ENCODE measurements around the gene ARL15.

DNA sequence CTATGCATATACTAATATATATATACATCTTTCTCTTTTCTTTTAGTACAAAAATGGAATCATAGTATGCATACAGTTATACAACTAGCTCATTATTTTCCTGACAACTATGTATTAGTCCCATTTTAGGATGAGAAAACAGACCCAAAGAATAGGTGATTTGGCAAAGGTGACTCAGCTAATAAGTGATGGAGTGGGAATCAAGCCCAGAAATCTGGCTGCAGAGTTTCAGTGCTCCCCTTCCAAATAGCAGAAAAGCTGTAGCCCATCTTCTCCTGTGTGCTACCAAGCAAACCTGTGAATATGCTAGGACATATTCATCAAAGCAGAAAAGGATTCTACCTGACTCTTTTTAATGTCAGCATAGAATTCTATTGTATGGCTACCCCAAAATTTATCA is 114.7 kb downstream of the ARL15 start:
- TF ChIP-seq POLR2A (IDR thresholded peaks at IDR 0.05) = no peak
- TF ChIP-seq, protein P1, sequence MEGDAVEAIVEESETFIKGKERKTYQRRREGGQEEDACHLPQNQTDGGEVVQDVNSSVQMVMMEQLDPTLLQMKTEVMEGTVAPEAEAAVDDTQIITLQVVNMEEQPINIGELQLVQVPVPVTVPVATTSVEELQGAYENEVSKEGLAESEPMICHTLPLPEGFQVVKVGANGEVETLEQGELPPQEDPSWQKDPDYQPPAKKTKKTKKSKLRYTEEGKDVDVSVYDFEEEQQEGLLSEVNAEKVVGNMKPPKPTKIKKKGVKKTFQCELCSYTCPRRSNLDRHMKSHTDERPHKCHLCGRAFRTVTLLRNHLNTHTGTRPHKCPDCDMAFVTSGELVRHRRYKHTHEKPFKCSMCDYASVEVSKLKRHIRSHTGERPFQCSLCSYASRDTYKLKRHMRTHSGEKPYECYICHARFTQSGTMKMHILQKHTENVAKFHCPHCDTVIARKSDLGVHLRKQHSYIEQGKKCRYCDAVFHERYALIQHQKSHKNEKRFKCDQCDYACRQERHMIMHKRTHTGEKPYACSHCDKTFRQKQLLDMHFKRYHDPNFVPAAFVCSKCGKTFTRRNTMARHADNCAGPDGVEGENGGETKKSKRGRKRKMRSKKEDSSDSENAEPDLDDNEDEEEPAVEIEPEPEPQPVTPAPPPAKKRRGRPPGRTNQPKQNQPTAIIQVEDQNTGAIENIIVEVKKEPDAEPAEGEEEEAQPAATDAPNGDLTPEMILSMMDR (IDR thresholded peaks at IDR 0.05) = no peak
